ENCODE measurements around the gene ATG9A.

GRCh38 chr2:219218732-219219701 is 10.4 kb downstream of the ATG9A start, which contains the start of gene ABCB6:
- TF ChIP-seq POLR2AphosphoS5 (IDR thresholded peaks at IDR 0.05; ENCODE audit: low read depth) (no peak), CTCF (IDR thresholded peaks at IDR 0.05; ENCODE audit: insufficient read depth, low read length) (no peak)
